Neural cell (in vitro differentiated cells): ENCODE results near the gene MCCC1. TPM values are rescaled to one million over a fixed set of nuclear protein-coding genes. Genes with fewer than 3 reads are reported as not detected.

Experiments
- H2AFZ ChIP-seq: fragments of 200-600, 300-800 bp; sonication (generic), shearing (Covaris generic); 2 replicates; pipeline ENCODE4 v1.6.0; 2014; ENCODE audit warnings: low read depth, mild to moderate bottlenecking, antibody characterized with exemption, low read length, moderate library complexity
- H3F3A ChIP-seq: fragments of 200-600 bp; shearing (Covaris generic); 2 replicates; pipeline ENCODE4 v1.6.1; 2016; ENCODE audit warnings: mild to moderate bottlenecking, moderate library complexity, mixed read lengths, antibody characterized with exemption, low read length; ENCODE audit not compliant: insufficient read depth, poor library complexity, severe bottlenecking
- H3K27ac ChIP-seq: fragments of 200-600, 300-800 bp; sonication (generic), shearing (Covaris generic); 2 replicates; pipeline ENCODE4 v1.5.1; 2014; ENCODE audit warnings: mild to moderate bottlenecking, low read length, moderate library complexity
- H3K27me3 ChIP-seq: fragments of 300-800, 200-600 bp; sonication (generic), shearing (Covaris generic); 2 replicates; pipeline ENCODE4 v1.6.0; 2014; ENCODE audit warnings: mild to moderate bottlenecking, low read depth, low read length, moderate library complexity; ENCODE audit not compliant: insufficient read depth
- H3K36me3 ChIP-seq: fragments of 300-800, 200-600 bp; sonication (generic), shearing (Covaris generic); 2 replicates; pipeline ENCODE4 v1.5.1; 2014; ENCODE audit warnings: mild to moderate bottlenecking, antibody characterized with exemption, low read length, moderate library complexity; ENCODE audit not compliant: insufficient read depth
- H3K4me2 ChIP-seq: fragments of 300-800, 200-600 bp; sonication (generic), shearing (Covaris generic); 2 replicates; pipeline ENCODE4 v1.6.0; 2014; ENCODE audit warnings: mild to moderate bottlenecking, low read length
- H3K4me3 ChIP-seq: fragments of 300-800, 200-600 bp; sonication (generic), shearing (Covaris generic); 2 replicates; pipeline ENCODE4 v1.5.1; 2014; ENCODE audit warnings: mild to moderate bottlenecking, low read length, moderate library complexity
- H3K79me2 ChIP-seq: fragments of 200-600 bp; shearing (Covaris generic); replicated peaks from 2 replicates; pipeline ENCODE4 v1.6.0; 2014; ENCODE audit warnings: mild to moderate bottlenecking, low read length, moderate library complexity; ENCODE audit not compliant: insufficient read depth
- H3K9ac ChIP-seq: fragments of 300-800, 200-600 bp; sonication (generic), shearing (Covaris generic); 2 replicates; pipeline ENCODE4 v1.6.1; 2016; ENCODE audit warnings: mild to moderate bottlenecking, low read length, mixed read lengths
- H3K9me2 ChIP-seq: fragments of 200-600 bp; shearing (Covaris generic); 2 replicates; pipeline ENCODE4 v1.6.1; 2016; ENCODE audit warnings: mild to moderate bottlenecking, low read length, mixed read lengths; ENCODE audit not compliant: insufficient read depth
- H3K9me3 ChIP-seq: fragments of 200-600, 300-800 bp; sonication (generic), shearing (Covaris generic); 2 replicates; pipeline ENCODE4 v1.6.1; 2016; ENCODE audit warnings: mild to moderate bottlenecking, mixed run types, low read length, moderate library complexity, mixed read lengths
- H4K20me1 ChIP-seq: fragments of 200-600 bp; shearing (Covaris generic); 2 replicates; pipeline ENCODE4 v1.6.1; 2016; ENCODE audit warnings: mild to moderate bottlenecking, mixed run types; ENCODE audit not compliant: insufficient read depth
- CTCF ChIP-seq: fragments of 450-650 bp; IDR thresholded peaks from 2 replicates; pipeline ENCODE4 v1.5.1; 2014; ENCODE audit warnings: antibody characterized with exemption, mild to moderate bottlenecking, moderate library complexity; ENCODE audit not compliant: poor library complexity, severe bottlenecking
- EP300 ChIP-seq: fragments of 450-650 bp; conservative IDR thresholded peaks from 2 replicates; pipeline ENCODE4 v1.6.1; 2014; ENCODE audit warnings: antibody characterized with exemption, mild to moderate bottlenecking, moderate library complexity; ENCODE audit not compliant: poor library complexity, severe bottlenecking
- EZH2 ChIP-seq: fragments of 200-600, 300-800 bp; shearing (Covaris generic), sonication (generic); IDR thresholded peaks from 2 replicates; pipeline ENCODE4 v1.6.1; 2014; ENCODE audit warnings: antibody characterized with exemption, low read length, borderline replicate concordance, mild to moderate bottlenecking; ENCODE audit not compliant: insufficient read depth, poor library complexity, severe bottlenecking
- MXI1 ChIP-seq: fragments of 450-650 bp; conservative IDR thresholded peaks from 2 replicates; pipeline ENCODE4 v1.6.1; 2014; ENCODE audit warnings: antibody characterized with exemption, mild to moderate bottlenecking; ENCODE audit not compliant: poor library complexity, severe bottlenecking
- POLR2AphosphoS5 ChIP-seq: IDR thresholded peaks from 2 replicates; pipeline ENCODE4 v1.6.1; 2012
- RAD21 ChIP-seq: fragments of 450-650 bp; conservative IDR thresholded peaks from 2 replicates; pipeline ENCODE4 v1.6.1; 2014; ENCODE audit warnings: antibody characterized with exemption, mild to moderate bottlenecking, moderate library complexity
- SMC3 ChIP-seq: fragments of 450-650 bp; conservative IDR thresholded peaks from 2 replicates; pipeline ENCODE4 v1.6.1; 2014; ENCODE audit warnings: antibody characterized with exemption, mild to moderate bottlenecking, moderate library complexity; ENCODE audit not compliant: poor library complexity
- TAF1 ChIP-seq: IDR thresholded peaks from 2 replicates; pipeline ENCODE4 v1.6.1; 2012; ENCODE audit warnings: low read depth
- polyA plus RNA-seq: library from polyadenylated mRNA; depleted of rRNA; stranded (reverse); fragments of >200 nt; gene quantifications from 2 replicates; pipeline ENCODE4 v1.2.3, GENCODE V29; 2014
- TF ChIP-seq, protein P1 (sequence below): IDR thresholded peaks from 2 replicates; pipeline ENCODE4 v1.6.1; 2012; ENCODE audit warnings: borderline replicate concordance

Gene MCCC1
- polyA plus RNA-seq, 1 donor from 2014 or later, result 29.6 TPM

DNA sequence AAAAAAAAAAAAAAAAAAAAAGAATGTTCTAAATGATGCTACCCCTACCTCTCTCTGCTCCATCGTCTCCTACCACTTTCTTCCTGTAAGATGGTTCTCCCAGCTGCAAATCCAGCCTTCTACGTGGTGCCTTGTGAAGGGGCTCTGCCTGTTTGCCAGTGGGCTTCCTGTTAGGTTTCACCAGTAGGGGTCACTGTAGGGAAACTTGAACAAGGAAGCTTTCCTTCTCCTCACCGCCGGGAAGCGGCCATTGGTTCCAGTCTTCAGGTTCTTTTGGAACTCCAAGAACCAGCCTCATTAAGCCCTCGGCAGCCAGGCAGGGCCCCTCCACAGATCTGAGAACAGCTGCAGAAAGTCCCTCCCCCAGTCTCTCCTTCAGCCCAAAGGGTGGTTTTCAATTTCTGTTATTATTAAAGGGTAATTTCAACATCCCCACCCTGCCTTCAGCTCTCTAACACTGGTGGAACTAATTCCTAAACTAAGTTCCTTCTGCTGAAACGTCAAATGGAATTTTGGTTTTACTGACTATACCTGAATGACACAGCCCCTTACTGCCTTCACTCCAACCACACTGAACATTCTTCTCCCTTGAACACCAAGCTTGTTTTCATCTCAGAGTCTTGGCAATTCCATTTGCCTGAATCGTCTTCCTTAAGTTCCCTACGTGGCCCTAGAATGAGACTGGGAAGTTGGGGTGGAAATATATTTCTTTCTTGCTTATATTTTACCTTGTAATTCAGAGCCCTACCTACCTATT, 13.5 kb downstream of the MCCC1 start:
- no peaks in the 10 kb centered on the region for H3K9me3 ChIP-seq
- no peak overlapping the region for H2AFZ ChIP-seq
- H3K4me2 ChIP-seq, result no peak overlapping the region
- no peak overlapping the region for H3K4me3 ChIP-seq
- no peaks in the 10 kb centered on the region for H3K79me2 ChIP-seq
- H3K27ac ChIP-seq, result no peak overlapping the region
- H3K9ac ChIP-seq, result no peak overlapping the region
- H3F3A ChIP-seq, result no peaks in the 10 kb centered on the region
- no peaks in the 10 kb centered on the region for H4K20me1 ChIP-seq
- no peaks in the 10 kb centered on the region for H3K9me2 ChIP-seq
- peaks cover 3% of the 10 kb centered on the region for H3K36me3 ChIP-seq
- TF ChIP-seq RAD21, result no peak
- TF ChIP-seq EZH2, result no peak
- TF ChIP-seq, protein P1, sequence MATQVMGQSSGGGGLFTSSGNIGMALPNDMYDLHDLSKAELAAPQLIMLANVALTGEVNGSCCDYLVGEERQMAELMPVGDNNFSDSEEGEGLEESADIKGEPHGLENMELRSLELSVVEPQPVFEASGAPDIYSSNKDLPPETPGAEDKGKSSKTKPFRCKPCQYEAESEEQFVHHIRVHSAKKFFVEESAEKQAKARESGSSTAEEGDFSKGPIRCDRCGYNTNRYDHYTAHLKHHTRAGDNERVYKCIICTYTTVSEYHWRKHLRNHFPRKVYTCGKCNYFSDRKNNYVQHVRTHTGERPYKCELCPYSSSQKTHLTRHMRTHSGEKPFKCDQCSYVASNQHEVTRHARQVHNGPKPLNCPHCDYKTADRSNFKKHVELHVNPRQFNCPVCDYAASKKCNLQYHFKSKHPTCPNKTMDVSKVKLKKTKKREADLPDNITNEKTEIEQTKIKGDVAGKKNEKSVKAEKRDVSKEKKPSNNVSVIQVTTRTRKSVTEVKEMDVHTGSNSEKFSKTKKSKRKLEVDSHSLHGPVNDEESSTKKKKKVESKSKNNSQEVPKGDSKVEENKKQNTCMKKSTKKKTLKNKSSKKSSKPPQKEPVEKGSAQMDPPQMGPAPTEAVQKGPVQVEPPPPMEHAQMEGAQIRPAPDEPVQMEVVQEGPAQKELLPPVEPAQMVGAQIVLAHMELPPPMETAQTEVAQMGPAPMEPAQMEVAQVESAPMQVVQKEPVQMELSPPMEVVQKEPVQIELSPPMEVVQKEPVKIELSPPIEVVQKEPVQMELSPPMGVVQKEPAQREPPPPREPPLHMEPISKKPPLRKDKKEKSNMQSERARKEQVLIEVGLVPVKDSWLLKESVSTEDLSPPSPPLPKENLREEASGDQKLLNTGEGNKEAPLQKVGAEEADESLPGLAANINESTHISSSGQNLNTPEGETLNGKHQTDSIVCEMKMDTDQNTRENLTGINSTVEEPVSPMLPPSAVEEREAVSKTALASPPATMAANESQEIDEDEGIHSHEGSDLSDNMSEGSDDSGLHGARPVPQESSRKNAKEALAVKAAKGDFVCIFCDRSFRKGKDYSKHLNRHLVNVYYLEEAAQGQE, result no peak
- TF ChIP-seq TAF1, result no peak
- H3K27me3 ChIP-seq, result no peaks in the 10 kb centered on the region

GRCh38 chr3:183082355-183082915, 16.9 kb downstream of the MCCC1 start:
- Histone ChIP-seq H3K9me3 (no peaks in the 10 kb centered on the region), H3K4me3 (no peak overlapping the region), H2AFZ (no peak overlapping the region), H3K4me2 (no peak overlapping the region), H3K36me3 (peaks cover 5% of the 10 kb centered on the region), H3F3A (no peaks in the 10 kb centered on the region), H4K20me1 (no peaks in the 10 kb centered on the region), H3K27me3 (no peaks in the 10 kb centered on the region), H3K27ac (no peak overlapping the region), H3K9me2 (no peaks in the 10 kb centered on the region), H3K79me2 (no peaks in the 10 kb centered on the region), H3K9ac (no peak overlapping the region)
- no peak for TF ChIP-seq RAD21
- no peak for TF ChIP-seq POLR2AphosphoS5
- TF ChIP-seq, protein P1, result no peak
- no peak for TF ChIP-seq EZH2
- no peak for TF ChIP-seq MXI1
- no peak for TF ChIP-seq SMC3
- no peak for TF ChIP-seq CTCF
- no peak for TF ChIP-seq EP300
- TF ChIP-seq TAF1, result no peak
